22Rv1 (cell line): ENCODE results near the gene BAHCC1.

ENCODE experiments used
- CTCF ChIP-seq: fragments of 450-650 bp; IDR thresholded peaks from 2 replicates; pipeline ENCODE4 v1.5.1; 2017; ENCODE audit warnings: mild to moderate bottlenecking
- ZFX ChIP-seq: fragments of 450-650 bp; IDR thresholded peaks from 2 replicates; pipeline ENCODE4 v1.6.1; 2017; ENCODE audit warnings: antibody characterized with exemption, borderline replicate concordance

GRCh38 chr17:81402530-81402941 lies 7.3 kb downstream of the BAHCC1 start:
- TF ChIP-seq CTCF (no peak), ZFX (no peak)
